PC-3 (cell line): ENCODE results near the gene POLR1E. TPM values are rescaled to one million over a fixed set of nuclear protein-coding genes. Genes with fewer than 3 reads are reported as not detected.

Experiments used
- ATAC-seq: fragments of 200-7000 bp; cut with Tn5 transposase; 2 replicates; pipeline ENCODE4 v1.9.1; 2020; ENCODE audit warnings: mild to moderate bottlenecking, moderate library complexity
- BruUV-seq: library from RNA; stranded (reverse); fragments of 400-500 nt; replicated peaks from 2 replicates; lab custom pipeline; 2021; lab: Mats Ljungman, UMichigan
- CTCF ChIA-PET: fragments of 300-600 bp; sonication (Branson Sonifier 250); formaldehyde crosslinking; loops from one replicate; lab custom pipeline; 2022; ENCODE audit warnings: antibody characterized with exemption; lab: Charles Lee
- POLR2A ChIA-PET: fragments of 300-600 bp; sonication (Branson Sonifier 250); formaldehyde crosslinking; loops from one replicate; lab custom pipeline; 2022; ENCODE audit warnings: antibody characterized with exemption; ENCODE audit not compliant: unreplicated experiment; lab: Charles Lee
- DNase-seq: peaks from one replicate; pipeline ENCODE4 v3.0.0-alpha.2; 2015
- H2AFZ ChIP-seq: fragments of 300-600 bp; sonication (generic); 2 replicates; pipeline ENCODE4 v1.6.0; 2016; ENCODE audit warnings: antibody characterized with exemption, low read length
- H3F3A ChIP-seq: fragments of 300-600 bp; sonication (generic); one replicate; pipeline ENCODE4 v1.6.0; 2017; ENCODE audit warnings: antibody characterized with exemption, low read length, control low read depth, mild to moderate bottlenecking; ENCODE audit not compliant: unreplicated experiment
- H3K27ac ChIP-seq: fragments of 300-600 bp; sonication (generic); 2 replicates; pipeline ENCODE4 v1.5.1; 2016; ENCODE audit warnings: mild to moderate bottlenecking, low read length
- H3K27me3 ChIP-seq: fragments of 300-600 bp; sonication (generic); 2 replicates; pipeline ENCODE4 v1.6.1; 2016; ENCODE audit warnings: low read length, mixed read lengths
- H3K36me3 ChIP-seq: fragments of 300-600 bp; sonication (generic); 2 replicates; pipeline ENCODE4 v1.6.1; 2016; ENCODE audit warnings: low read depth, mixed run types, low read length, mixed read lengths
- H3K4me1 ChIP-seq: fragments of 300-600 bp; sonication (generic); 2 replicates; pipeline ENCODE4 v1.5.1; 2016; ENCODE audit warnings: low read length; ENCODE audit not compliant: insufficient read depth
- H3K4me2 ChIP-seq: fragments of 300-600 bp; sonication (generic); 2 replicates; pipeline ENCODE4 v1.6.0; 2016; ENCODE audit warnings: low read length
- H3K4me3 ChIP-seq: fragments of 300-600 bp; sonication (generic); 2 replicates; pipeline ENCODE4 v1.5.1; 2016; ENCODE audit warnings: mild to moderate bottlenecking, low read length, mixed read lengths
- H3K79me2 ChIP-seq: fragments of 300-600 bp; sonication (generic); 2 replicates; pipeline ENCODE4 v1.6.1; 2017; ENCODE audit warnings: low read length, mixed read lengths
- H3K9ac ChIP-seq: fragments of 300-600 bp; sonication (generic); 2 replicates; pipeline ENCODE4 v1.6.0; 2016; ENCODE audit warnings: mild to moderate bottlenecking, low read length
- H3K9me2 ChIP-seq: fragments of 300-600 bp; sonication (generic); replicated peaks from 2 replicates; pipeline ENCODE4 v1.6.1; 2016; ENCODE audit warnings: mixed run types, low read length, mixed read lengths
- H3K9me3 ChIP-seq: fragments of 300-600 bp; sonication (generic); 2 replicates; pipeline ENCODE4 v1.6.1; 2016; ENCODE audit warnings: low read length, mixed read lengths
- H4K20me1 ChIP-seq: fragments of 300-600 bp; sonication (generic); 2 replicates; pipeline ENCODE4 v1.6.1; 2016; ENCODE audit warnings: low read length, mixed read lengths
- EZH2 ChIP-seq: fragments of 300-600 bp; sonication (generic); IDR thresholded peaks from one replicate; pipeline ENCODE4 v1.6.1; 2017; ENCODE audit warnings: antibody characterized with exemption, mild to moderate bottlenecking, low read length; ENCODE audit not compliant: unreplicated experiment
- EZH2phosphoT487 ChIP-seq: fragments of 300-600 bp; sonication (generic); IDR thresholded peaks from 2 replicates; pipeline ENCODE4 v1.6.1; 2018; ENCODE audit warnings: mild to moderate bottlenecking, antibody characterized with exemption, low read length, borderline replicate concordance
- intact Hi-C: fragments of 100-400 bp; cut with micrococcal nuclease; formaldehyde crosslinking; loops from 2 replicates; pipeline ENCODE4 v1.9.0; 2023
- total RNA-seq: library from RNA; depleted of rRNA; stranded (reverse); fragments of >200 nt; gene quantifications from 2 replicates; pipeline ENCODE4 v1.2.3, GENCODE V29; 2014
- TF ChIP-seq, protein P1 (sequence below): fragments of 300-600 bp; sonication (generic); conservative IDR thresholded peaks from 2 replicates; pipeline ENCODE4 v1.5.1; 2017; ENCODE audit warnings: antibody characterized with exemption, low read depth, mild to moderate bottlenecking, low read length

The POLR1E gene
- total RNA-seq, 1 experiment from 2014 or later, result 37.2 TPM

DNA sequence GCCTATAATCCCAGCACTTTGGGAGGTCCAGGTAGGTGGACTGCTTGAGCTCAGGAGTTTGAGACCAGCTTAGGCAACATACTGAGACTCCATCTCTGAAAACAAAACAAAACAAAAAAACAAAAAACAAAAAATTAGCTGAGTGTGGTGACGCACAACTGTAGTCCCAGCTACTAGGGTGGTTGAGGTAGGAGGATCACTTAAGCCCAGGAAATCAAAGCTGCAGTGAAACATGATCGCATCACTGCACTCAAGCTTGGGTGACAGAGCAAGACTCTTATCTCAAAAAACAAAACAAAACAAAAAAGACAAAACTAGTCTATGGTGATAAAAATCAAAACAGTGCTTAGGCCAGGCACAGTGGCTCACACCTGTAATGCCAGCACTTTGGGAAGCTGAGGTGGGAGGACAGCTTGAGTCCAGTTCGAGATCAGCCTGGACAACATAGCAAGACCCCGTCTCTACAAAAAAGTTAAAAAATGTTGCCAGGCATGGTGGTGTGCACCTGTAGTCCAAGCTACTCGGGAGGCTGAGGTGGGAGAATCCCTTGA is 61.7 kb downstream of the POLR1E start:
- Histone ChIP-seq H3K36me3 (no peaks in the 10 kb centered on the region), H3K27me3 (no peaks in the 10 kb centered on the region), H3K27ac (no peak overlapping the region), H3K79me2 (no peaks in the 10 kb centered on the region), H3K9me2 (no peaks in the 10 kb centered on the region), H4K20me1 (no peaks in the 10 kb centered on the region), H2AFZ (no peak overlapping the region), H3F3A (no peaks in the 10 kb centered on the region), H3K9me3 (no peaks in the 10 kb centered on the region), H3K4me1 (no peaks in the 10 kb centered on the region), H3K9ac (no peak overlapping the region), H3K4me2 (no peak overlapping the region), H3K4me3 (no peak overlapping the region)
- BruUV-seq, result no TSS peak
- no peak for ATAC-seq
- CTCF ChIA-PET, result no interaction called here
- TF ChIP-seq EZH2phosphoT487 (no peak), EZH2 (no peak)
- TF ChIP-seq, protein P1, sequence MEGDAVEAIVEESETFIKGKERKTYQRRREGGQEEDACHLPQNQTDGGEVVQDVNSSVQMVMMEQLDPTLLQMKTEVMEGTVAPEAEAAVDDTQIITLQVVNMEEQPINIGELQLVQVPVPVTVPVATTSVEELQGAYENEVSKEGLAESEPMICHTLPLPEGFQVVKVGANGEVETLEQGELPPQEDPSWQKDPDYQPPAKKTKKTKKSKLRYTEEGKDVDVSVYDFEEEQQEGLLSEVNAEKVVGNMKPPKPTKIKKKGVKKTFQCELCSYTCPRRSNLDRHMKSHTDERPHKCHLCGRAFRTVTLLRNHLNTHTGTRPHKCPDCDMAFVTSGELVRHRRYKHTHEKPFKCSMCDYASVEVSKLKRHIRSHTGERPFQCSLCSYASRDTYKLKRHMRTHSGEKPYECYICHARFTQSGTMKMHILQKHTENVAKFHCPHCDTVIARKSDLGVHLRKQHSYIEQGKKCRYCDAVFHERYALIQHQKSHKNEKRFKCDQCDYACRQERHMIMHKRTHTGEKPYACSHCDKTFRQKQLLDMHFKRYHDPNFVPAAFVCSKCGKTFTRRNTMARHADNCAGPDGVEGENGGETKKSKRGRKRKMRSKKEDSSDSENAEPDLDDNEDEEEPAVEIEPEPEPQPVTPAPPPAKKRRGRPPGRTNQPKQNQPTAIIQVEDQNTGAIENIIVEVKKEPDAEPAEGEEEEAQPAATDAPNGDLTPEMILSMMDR, result no peak
- DNase-seq, result no peak
- POLR2A ChIA-PET, result no interaction called here
- intact Hi-C loops, result no loop called here

DNA sequence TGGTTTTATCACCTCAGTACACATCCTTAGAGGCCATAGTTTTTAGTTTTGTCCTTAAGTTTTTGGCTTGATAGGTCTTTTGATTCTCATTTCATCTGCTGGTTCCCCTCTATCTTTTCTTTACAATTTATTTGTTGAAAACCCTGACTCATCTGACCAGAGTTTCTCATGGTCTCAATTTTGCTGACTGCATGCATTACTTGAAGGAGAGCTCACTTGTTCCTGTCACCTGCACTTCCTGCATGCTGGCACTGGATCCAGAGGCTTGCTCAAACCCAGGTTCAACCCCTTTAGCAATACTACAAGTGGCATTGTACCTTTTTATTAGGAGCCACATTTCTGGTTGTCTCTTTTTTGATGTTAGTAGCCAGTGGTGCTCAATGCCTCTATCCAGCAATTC is 63.8 kb downstream of the POLR1E start:
- Histone ChIP-seq H3K27me3 (no peaks in the 10 kb centered on the region), H3K4me3 (no peak overlapping the region), H3K79me2 (no peaks in the 10 kb centered on the region), H3K27ac (no peak overlapping the region), H3K4me1 (no peaks in the 10 kb centered on the region), H3K36me3 (no peaks in the 10 kb centered on the region), H3K9me3 (no peaks in the 10 kb centered on the region), H4K20me1 (no peaks in the 10 kb centered on the region), H3K9ac (no peak overlapping the region), H3F3A (no peaks in the 10 kb centered on the region), H3K4me2 (no peak overlapping the region), H2AFZ (no peak overlapping the region), H3K9me2 (no peaks in the 10 kb centered on the region)
- BruUV-seq, result no TSS peak
- POLR2A ChIA-PET, result no interaction called here
- intact Hi-C loops, result no loop called here
- CTCF ChIA-PET, result no interaction called here
- TF ChIP-seq, protein P1, result no peak
- ATAC-seq (no peak), DNase-seq (no peak)

DNA sequence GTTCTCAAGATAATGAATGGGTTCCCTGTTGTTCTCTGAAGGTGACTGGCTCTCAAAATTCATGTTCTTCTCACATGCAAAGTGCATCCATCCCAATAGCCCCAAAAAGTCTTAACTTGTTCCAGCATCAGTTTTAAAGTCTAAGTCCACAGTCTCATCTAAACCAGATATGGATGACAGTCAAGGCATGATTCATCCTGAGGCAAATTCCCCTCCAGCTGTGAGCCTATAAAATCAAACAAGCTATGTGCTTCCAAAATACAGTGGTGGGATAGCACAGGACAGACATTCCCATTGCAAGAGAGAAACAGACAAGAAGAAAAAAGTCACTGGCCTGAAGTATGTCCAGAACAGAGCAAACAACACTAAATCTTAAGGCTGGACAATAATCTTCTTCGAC is 65.0 kb downstream of the POLR1E start:
- intact Hi-C loops, result no loop called here
- BruUV-seq, result no TSS peak
- Histone ChIP-seq H3F3A (no peaks in the 10 kb centered on the region), H2AFZ (no peak overlapping the region), H3K4me1 (no peaks in the 10 kb centered on the region), H3K4me2 (no peak overlapping the region), H4K20me1 (no peaks in the 10 kb centered on the region), H3K9me2 (no peaks in the 10 kb centered on the region), H3K27ac (no peak overlapping the region), H3K9me3 (no peaks in the 10 kb centered on the region), H3K27me3 (no peaks in the 10 kb centered on the region), H3K36me3 (no peaks in the 10 kb centered on the region), H3K4me3 (no peak overlapping the region), H3K9ac (no peak overlapping the region), H3K79me2 (no peaks in the 10 kb centered on the region)
- no peak for ATAC-seq
- TF ChIP-seq EZH2 (no peak), EZH2phosphoT487 (no peak)
- TF ChIP-seq, protein P1, result no peak
- ChIA-PET CTCF (no interaction called here), POLR2A (no interaction called here)
- no peak for DNase-seq
